ENCODE results near the gene SRSF2.

Gene SRSF2, protein sequence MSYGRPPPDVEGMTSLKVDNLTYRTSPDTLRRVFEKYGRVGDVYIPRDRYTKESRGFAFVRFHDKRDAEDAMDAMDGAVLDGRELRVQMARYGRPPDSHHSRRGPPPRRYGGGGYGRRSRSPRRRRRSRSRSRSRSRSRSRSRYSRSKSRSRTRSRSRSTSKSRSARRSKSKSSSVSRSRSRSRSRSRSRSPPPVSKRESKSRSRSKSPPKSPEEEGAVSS

DNA sequence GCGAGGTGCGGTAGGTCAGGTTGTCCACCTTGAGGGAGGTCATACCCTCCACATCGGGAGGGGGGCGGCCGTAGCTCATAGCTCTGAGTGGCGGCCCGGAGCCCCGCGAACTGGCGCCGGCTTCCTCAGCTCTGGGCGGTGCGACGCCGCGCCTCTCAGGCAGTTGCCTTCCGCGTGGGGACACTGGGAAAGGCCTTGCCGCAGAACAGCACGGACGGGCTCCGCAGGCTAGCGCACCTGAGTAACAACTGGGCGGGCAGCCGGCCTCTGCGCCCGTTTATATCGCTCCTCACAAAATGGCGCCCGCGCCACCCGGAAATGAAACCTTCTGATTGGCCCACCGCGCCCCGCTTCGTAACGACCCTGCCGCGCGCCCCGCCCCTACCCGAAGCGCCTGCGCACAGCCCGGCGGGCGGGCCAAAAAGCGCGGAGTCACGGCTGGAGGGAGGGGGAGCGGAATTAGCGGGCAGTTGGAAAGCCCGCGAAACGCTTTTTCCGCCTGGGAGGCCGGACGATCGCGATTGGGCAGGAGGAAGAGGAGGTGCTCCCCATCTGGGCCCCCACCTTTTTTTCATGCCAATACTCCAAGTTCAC, at the start of gene SRSF2:
Gene SRSF2, minus strand, starts transcription at position 250 of the 594 bp plus-strand sequence. Its CDS starts 171 bp downstream, at position 79.
- no peak for TF ChIP-seq ZNF274 (IDR thresholded peaks at IDR 0.05; ENCODE audit: low read depth, low read length)
- TF ChIP-seq YY1 (IDR thresholded peaks at IDR 0.05; ENCODE audit: insufficient read depth, insufficient read length): peak; percentile 88
- H3K4me3 ChIP-seq (ENCODE audit: insufficient read length, low read depth): peak within 1 kb of the TSS; percentile 100
- peak; percentile 94 for DNase-seq (ENCODE audit: low read depth, low spot score)
- H3K9ac ChIP-seq (ENCODE audit: insufficient read length, low read depth): peak within 1 kb of the TSS; percentile 100
- no peaks in the 10 kb centered on the region for H3K4me1 ChIP-seq (ENCODE audit: insufficient read depth, insufficient read length)
- H3K27me3 ChIP-seq (ENCODE audit: insufficient read depth, insufficient read length): no peaks in the 10 kb centered on the region
- H3K9me3 ChIP-seq (ENCODE audit: insufficient read depth, low read length): no peaks in the 10 kb centered on the region
- peaks cover 61% of the 10 kb centered on the region for H3K36me3 ChIP-seq (ENCODE audit: insufficient read depth, insufficient read length, low read length)

DNA sequence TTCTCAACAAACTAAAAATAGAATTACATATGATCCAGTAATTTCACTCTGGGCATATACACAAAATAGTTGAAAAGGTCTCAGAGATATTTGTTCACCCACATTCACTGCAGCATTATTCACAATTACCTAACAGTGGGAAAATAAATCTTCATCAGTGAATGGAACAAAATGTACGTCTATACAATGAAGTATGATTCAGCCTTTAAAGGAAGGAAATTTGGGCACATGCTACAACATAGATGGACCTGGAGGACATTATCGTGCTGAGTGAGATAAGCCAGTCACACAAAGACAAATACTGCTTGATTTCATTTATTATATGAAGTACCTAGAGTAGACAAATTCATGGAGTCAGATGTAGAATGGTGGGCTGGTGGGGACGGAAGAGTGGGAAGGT, 47.8 kb upstream of the SRSF2 start:
- Histone ChIP-seq H3K36me3 (ENCODE audit: insufficient read depth, insufficient read length, low read length) (peaks cover 8% of the 10 kb centered on the region), H3K9ac (ENCODE audit: insufficient read length, low read depth) (no peak overlapping the region), H3K4me3 (ENCODE audit: insufficient read length, low read depth) (no peak overlapping the region), H3K4me1 (ENCODE audit: insufficient read depth, insufficient read length) (no peaks in the 10 kb centered on the region), H3K9me3 (ENCODE audit: insufficient read depth, low read length) (no peaks in the 10 kb centered on the region), H3K27me3 (ENCODE audit: insufficient read depth, insufficient read length) (no peaks in the 10 kb centered on the region)
- TF ChIP-seq YY1 (IDR thresholded peaks at IDR 0.05; ENCODE audit: insufficient read depth, insufficient read length) (no peak), SUZ12 (IDR thresholded peaks at IDR 0.05; ENCODE audit: extremely low read depth, insufficient read depth, insufficient read length) (no peak), ZNF274 (IDR thresholded peaks at IDR 0.05; ENCODE audit: low read depth, low read length) (no peak)
- DNase-seq (ENCODE audit: low read depth, low spot score): no peak

- peaks cover 16% of the 10 kb centered on the region for H3K36me3 ChIP-seq (ENCODE audit: insufficient read depth, insufficient read length, low read length)
- TF ChIP-seq ZNF274 (IDR thresholded peaks at IDR 0.05; ENCODE audit: low read depth, low read length) (no peak), YY1 (IDR thresholded peaks at IDR 0.05; ENCODE audit: insufficient read depth, insufficient read length) (no peak), SUZ12 (IDR thresholded peaks at IDR 0.05; ENCODE audit: extremely low read depth, insufficient read depth, insufficient read length) (no peak)
- no peaks in the 10 kb centered on the region for H3K27me3 ChIP-seq (ENCODE audit: insufficient read depth, insufficient read length)
- DNase-seq (ENCODE audit: low read depth, low spot score): no peak
- H3K4me1 ChIP-seq (ENCODE audit: insufficient read depth, insufficient read length): no peaks in the 10 kb centered on the region
- H3K9ac ChIP-seq (ENCODE audit: insufficient read length, low read depth): no peak overlapping the region
- no peak overlapping the region for H3K4me3 ChIP-seq (ENCODE audit: insufficient read length, low read depth)
- H3K9me3 ChIP-seq (ENCODE audit: insufficient read depth, low read length): no peaks in the 10 kb centered on the region
Observed at GRCh38 chr17:76783146-76783545, 46.0 kb upstream of the SRSF2 start.

- no peak for DNase-seq (ENCODE audit: low read depth, low spot score)
- Histone ChIP-seq H3K36me3 (ENCODE audit: insufficient read depth, insufficient read length, low read length) (peaks cover 20% of the 10 kb centered on the region), H3K9ac (ENCODE audit: insufficient read length, low read depth) (no peak overlapping the region), H3K4me1 (ENCODE audit: insufficient read depth, insufficient read length) (no peaks in the 10 kb centered on the region), H3K27me3 (ENCODE audit: insufficient read depth, insufficient read length) (no peaks in the 10 kb centered on the region), H3K9me3 (ENCODE audit: insufficient read depth, low read length) (no peaks in the 10 kb centered on the region), H3K4me3 (ENCODE audit: insufficient read length, low read depth) (no peak overlapping the region)
- TF ChIP-seq ZNF274 (IDR thresholded peaks at IDR 0.05; ENCODE audit: low read depth, low read length) (no peak), SUZ12 (IDR thresholded peaks at IDR 0.05; ENCODE audit: extremely low read depth, insufficient read depth, insufficient read length) (no peak), YY1 (IDR thresholded peaks at IDR 0.05; ENCODE audit: insufficient read depth, insufficient read length) (no peak)
Observed at GRCh38 chr17:76781056-76781982, 44.2 kb upstream of the SRSF2 start.

DNA sequence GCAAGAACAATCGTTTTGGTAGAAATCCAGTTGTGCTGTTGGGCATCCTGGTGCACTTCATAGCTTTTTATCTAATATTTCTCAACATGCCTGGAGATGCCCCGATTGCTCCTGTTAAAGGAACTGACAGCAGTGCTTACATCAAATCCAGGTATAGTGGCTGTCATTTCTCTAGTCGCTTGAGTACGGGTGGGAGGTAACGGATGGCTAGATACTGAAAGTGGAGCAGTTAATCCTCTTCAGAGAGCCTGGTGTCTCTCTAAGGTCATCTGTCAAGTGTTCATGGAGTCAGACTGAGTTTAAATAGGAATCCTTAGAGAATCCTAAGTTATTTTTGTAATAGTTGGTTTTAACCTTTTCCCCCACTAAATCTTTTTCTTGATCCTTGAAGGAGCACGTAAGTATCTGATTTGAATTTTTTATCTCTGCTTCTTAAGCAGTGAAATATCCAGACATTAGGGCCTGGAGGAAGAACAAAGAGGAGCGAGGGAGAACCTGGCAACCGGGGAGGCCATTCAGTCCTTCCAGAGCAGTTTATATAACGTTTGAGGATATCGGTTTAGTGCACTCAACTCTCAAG, 38.0 kb upstream of the SRSF2 start:
- peaks cover 2% of the 10 kb centered on the region for H3K4me1 ChIP-seq (ENCODE audit: insufficient read depth, insufficient read length)
- no peak for DNase-seq (ENCODE audit: low read depth, low spot score)
- TF ChIP-seq SUZ12 (IDR thresholded peaks at IDR 0.05; ENCODE audit: extremely low read depth, insufficient read depth, insufficient read length) (no peak), ZNF274 (IDR thresholded peaks at IDR 0.05; ENCODE audit: low read depth, low read length) (no peak), YY1 (IDR thresholded peaks at IDR 0.05; ENCODE audit: insufficient read depth, insufficient read length) (no peak)
- H3K36me3 ChIP-seq (ENCODE audit: insufficient read depth, insufficient read length, low read length): peaks cover 38% of the 10 kb centered on the region
- H3K27me3 ChIP-seq (ENCODE audit: insufficient read depth, insufficient read length): no peaks in the 10 kb centered on the region
- H3K4me3 ChIP-seq (ENCODE audit: insufficient read length, low read depth): no peak overlapping the region
- no peak overlapping the region for H3K9ac ChIP-seq (ENCODE audit: insufficient read length, low read depth)
- H3K9me3 ChIP-seq (ENCODE audit: insufficient read depth, low read length): no peaks in the 10 kb centered on the region

GRCh38 chr17:76772842-76773525, 35.9 kb upstream of the SRSF2 start:
- peaks cover 38% of the 10 kb centered on the region for H3K36me3 ChIP-seq (ENCODE audit: insufficient read depth, insufficient read length, low read length)
- no peaks in the 10 kb centered on the region for H3K9me3 ChIP-seq (ENCODE audit: insufficient read depth, low read length)
- no peak overlapping the region for H3K4me3 ChIP-seq (ENCODE audit: insufficient read length, low read depth)
- TF ChIP-seq YY1 (IDR thresholded peaks at IDR 0.05; ENCODE audit: insufficient read depth, insufficient read length) (no peak), ZNF274 (IDR thresholded peaks at IDR 0.05; ENCODE audit: low read depth, low read length) (no peak), SUZ12 (IDR thresholded peaks at IDR 0.05; ENCODE audit: extremely low read depth, insufficient read depth, insufficient read length) (no peak)
- H3K4me1 ChIP-seq (ENCODE audit: insufficient read depth, insufficient read length): peaks cover 2% of the 10 kb centered on the region
- H3K9ac ChIP-seq (ENCODE audit: insufficient read length, low read depth): no peak overlapping the region
- no peaks in the 10 kb centered on the region for H3K27me3 ChIP-seq (ENCODE audit: insufficient read depth, insufficient read length)
- DNase-seq (ENCODE audit: low read depth, low spot score): no peak
